Small intestine (tissue), 7 donors: ENCODE data around the gene ADAMTS2. TPM values are rescaled to one million over a fixed set of nuclear protein-coding genes. Genes with fewer than 3 reads are reported as not detected.
A peak's percentile ranks its signal among the peaks of the same experiment; 100 is the strongest.

Experiments used
- DNase-seq, 2 donors: peaks; one replicate each; pipeline versions ENCODE4 v3.0.0 to v3.0.0-alpha.2; 2013
- FAIRE-seq: peaks from 2 replicates; lab custom pipeline; 2012; peaks lifted over from hg19 to GRCh38; lab: Jason Lieb, UNC
- H3K27ac ChIP-seq, 3 donors: one replicate each; pipeline ENCODE4 v1.5.1; 2013; ENCODE audit warnings: low read length in 2 of 3, mild to moderate bottlenecking in 2 of 3, control low read depth in 1 of 3, inconsistent platforms in 1 of 3, low read depth in 1 of 3, moderate library complexity in 1 of 3
- H3K27me3 ChIP-seq, 3 donors: one replicate each; pipeline ENCODE4 v1.6.1; 2013; ENCODE audit warnings: low read length in 3 of 3, inconsistent platforms in 1 of 3; ENCODE audit not compliant: control insufficient read depth in 3 of 3, insufficient read depth in 3 of 3
- H3K36me3 ChIP-seq, 3 donors: one replicate each; pipeline ENCODE4 v1.6.1; 2013; ENCODE audit warnings: low read length in 3 of 3, inconsistent platforms in 1 of 3, low read depth in 1 of 3, mild to moderate bottlenecking in 1 of 3, moderate library complexity in 1 of 3; ENCODE audit not compliant: control insufficient read depth in 3 of 3, insufficient read depth in 2 of 3
- H3K4me1 ChIP-seq, 3 donors: one replicate each; pipeline ENCODE4 v1.6.1; 2013; ENCODE audit warnings: low read length in 2 of 3, inconsistent platforms in 1 of 3, low read depth in 1 of 3, mild to moderate bottlenecking in 1 of 3, moderate library complexity in 1 of 3; ENCODE audit not compliant: control insufficient read depth in 3 of 3, insufficient read depth in 2 of 3
- H3K4me3 ChIP-seq, 3 donors: one replicate each; pipeline ENCODE4 v1.5.1; 2013; ENCODE audit warnings: low read length in 3 of 3, control low read depth in 1 of 3, inconsistent platforms in 1 of 3, low read depth in 1 of 3, mild to moderate bottlenecking in 1 of 3, moderate library complexity in 1 of 3
- H3K9me3 ChIP-seq, 2 donors: one replicate each; pipeline ENCODE4 v1.6.1; 2013; ENCODE audit warnings: low read depth in 1 of 2, low read length in 1 of 2; ENCODE audit not compliant: control insufficient read depth in 2 of 2, insufficient read depth in 1 of 2
- WGBS, 3 donors: extraction: QIAGEN DNeasy Blood & Tissue Kit; methylation state at CpG; one replicate each; pipeline ENCODE4 v1.1.7; 2013; 5-methylcytosine and 5-hydroxymethylcytosine counted together
- polyA plus RNA-seq, 4 donors: library from polyadenylated mRNA; stranded (reverse) in 3 of 4; unstranded in 1 of 4; fragments of 200-250 nt in 3 of 4; fragments of 120-200 nt in 1 of 4; gene quantifications; one replicate each; pipeline versions ENCODE4 v1.2.1 to v1.2.3, GENCODE V29; 2013
- donor health status: healthy with polysubstance abuse.
- donor health status: control.
- donor health status: control.
- donor health status: Bipolar disorder and iron deficiency.
- donor health status: healthy.

ADAMTS2 gene
- polyA plus RNA-seq, 4 donors: 0.22 to 6.3 (median 2.4) TPM

DNA sequence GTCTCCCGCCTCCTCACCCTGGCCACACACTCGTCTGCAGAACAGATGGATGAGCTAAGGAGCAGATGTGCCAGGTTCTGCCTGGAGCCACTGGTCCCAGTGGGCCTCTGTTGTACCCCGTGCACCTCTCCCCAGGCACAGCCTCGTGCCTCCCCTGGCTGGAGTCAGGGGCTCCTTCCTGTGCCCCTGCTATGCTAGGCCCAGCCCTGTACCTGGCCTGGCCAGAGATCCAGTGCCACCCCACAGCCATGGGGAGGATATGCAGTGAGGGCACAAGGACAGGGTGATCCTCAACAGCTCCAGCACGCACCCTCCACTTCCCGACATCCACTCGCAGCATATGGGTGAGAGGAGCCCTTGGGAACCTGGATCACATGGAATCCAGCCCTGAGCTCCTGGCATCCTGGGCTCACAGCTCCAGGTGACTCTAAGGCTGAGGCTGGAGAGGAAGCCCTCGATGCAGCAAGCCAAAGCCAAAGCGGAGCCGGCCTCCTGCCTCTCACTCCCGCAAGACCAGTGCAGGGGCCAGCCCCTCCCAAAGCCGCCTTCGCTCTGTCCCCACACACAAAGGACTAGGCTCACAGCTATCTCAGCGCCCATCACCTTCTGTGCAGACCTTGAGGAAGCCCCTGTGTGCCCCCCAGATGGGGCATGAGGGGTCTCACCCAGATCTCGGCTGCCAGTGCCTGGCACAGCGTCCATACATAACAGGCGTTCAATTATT is 23.7 kb upstream of the ADAMTS2 start:
- no peaks in the 10 kb centered on the region for H3K27me3 ChIP-seq
- no peaks in the 10 kb centered on the region for H3K4me1 ChIP-seq
- no peaks in the 10 kb centered on the region for H3K9me3 ChIP-seq
- WGBS, 3 donors: 77 to 89% (median 79%) methylated on average over 17 of the region's 17 CpGs
- H3K27ac ChIP-seq: no peak overlapping the region
- no peak overlapping the region for H3K4me3 ChIP-seq
- DNase-seq: no peak
- H3K36me3 ChIP-seq: no peaks in the 10 kb centered on the region
- FAIRE-seq: no peak

DNA sequence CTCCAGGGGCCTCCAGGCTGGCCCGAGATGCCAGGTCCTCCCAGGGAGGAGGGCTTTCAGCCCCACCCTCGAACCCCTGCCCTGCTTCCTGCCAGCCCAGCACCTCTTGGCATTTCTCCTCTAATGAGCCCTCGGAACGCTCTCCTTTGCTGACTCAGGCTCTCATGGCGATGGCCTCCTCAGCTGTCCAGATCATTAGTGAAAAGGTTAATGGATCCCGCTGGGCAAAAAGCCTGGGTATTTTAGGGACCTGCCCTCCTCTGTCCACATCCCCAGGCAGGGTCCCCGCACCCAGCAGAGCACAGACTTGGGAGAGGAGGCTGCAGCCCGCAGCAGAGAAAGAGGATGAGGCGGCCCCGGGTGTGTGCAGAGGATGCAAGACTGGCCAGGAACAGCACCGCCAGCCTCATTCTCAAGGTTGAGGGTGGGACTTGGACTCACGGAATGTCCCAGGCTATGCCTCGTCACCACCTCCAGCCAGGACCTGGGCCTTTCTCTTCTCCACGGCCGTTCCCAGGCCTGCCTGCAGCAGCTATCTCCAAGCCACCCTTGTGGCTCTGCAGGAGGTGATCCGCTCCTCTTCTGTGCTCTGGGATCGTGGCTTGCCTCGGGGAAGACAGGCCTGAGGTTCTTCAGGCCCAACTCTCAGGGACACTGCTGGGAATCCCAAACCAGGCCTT is 23.0 kb upstream of the ADAMTS2 start:
- DNase-seq: no peak
- WGBS, 3 donors: 76 to 80% (median 78%) methylated on average over 18 of the region's 18 CpGs
- Histone ChIP-seq H3K27ac (no peak overlapping the region), H3K9me3 (peaks cover 0 to 4% of the 10 kb centered on the region in 2 donors), H3K27me3 (no peaks in the 10 kb centered on the region), H3K4me1 (no peaks in the 10 kb centered on the region), H3K4me3 (no peak overlapping the region), H3K36me3 (no peaks in the 10 kb centered on the region)
- no peak for FAIRE-seq

DNA sequence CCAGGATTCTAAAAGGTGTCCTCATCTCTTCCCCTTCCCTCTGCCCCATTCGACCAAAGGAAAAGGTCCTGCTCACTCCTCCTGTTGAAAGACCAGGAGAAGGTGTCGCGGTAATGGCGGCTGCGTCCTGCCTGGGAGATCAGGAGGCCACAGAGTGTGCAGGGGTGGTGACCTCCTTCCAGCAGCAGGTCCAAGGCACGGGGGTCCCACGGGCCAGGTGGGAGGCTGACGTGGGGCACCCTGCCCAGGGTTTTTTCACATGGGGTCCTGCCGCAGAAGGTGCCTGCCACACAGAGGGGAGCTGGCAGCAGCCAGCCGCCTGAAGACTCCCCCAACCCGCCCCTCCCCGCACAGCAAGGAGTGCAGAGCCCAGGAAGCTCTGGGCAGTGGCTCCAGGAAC is 22.2 kb upstream of the ADAMTS2 start:
- H3K27ac ChIP-seq: no peak overlapping the region
- H3K36me3 ChIP-seq: no peaks in the 10 kb centered on the region
- FAIRE-seq (no peak), DNase-seq (no peak)
- 77 to 92% (median 84%) methylated on average over 9 to 12 of the region's 12 CpGs for WGBS, 3 donors
- H3K4me1 ChIP-seq: no peaks in the 10 kb centered on the region
- H3K4me3 ChIP-seq: no peak overlapping the region
- peaks cover 0 to 4% of the 10 kb centered on the region in 2 donors for H3K9me3 ChIP-seq
- H3K27me3 ChIP-seq: no peaks in the 10 kb centered on the region

DNA sequence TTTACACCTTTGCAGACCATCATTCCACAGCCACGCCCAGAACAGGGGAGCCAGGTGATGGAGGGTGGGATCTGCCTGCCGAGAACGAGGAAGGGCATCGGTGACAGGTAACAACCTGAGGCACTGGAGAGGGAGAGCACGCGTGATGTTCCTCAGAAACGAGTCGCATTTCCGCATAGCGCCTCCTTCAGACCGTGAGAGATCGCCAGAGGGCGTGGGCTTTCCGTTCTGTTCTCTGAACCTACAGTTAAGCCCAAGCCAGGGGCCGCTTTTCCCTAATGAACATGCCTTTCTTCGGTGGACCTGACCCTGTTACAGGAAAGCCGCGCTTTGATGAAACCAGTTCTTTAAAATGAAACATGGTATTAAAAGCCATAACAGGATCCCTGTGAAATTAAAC is 17.1 kb upstream of the ADAMTS2 start:
- FAIRE-seq (no peak), DNase-seq (no peak)
- no peaks in the 10 kb centered on the region for H3K27me3 ChIP-seq
- H3K4me3 ChIP-seq: no peak overlapping the region
- WGBS, 3 donors: 84 to 91% (median 86%) methylated on average over 18 of the region's 18 CpGs
- peaks cover 0 to 4% of the 10 kb centered on the region in 2 donors for H3K9me3 ChIP-seq
- no peak overlapping the region for H3K27ac ChIP-seq
- no peaks in the 10 kb centered on the region for H3K36me3 ChIP-seq
- no peaks in the 10 kb centered on the region for H3K4me1 ChIP-seq

DNA sequence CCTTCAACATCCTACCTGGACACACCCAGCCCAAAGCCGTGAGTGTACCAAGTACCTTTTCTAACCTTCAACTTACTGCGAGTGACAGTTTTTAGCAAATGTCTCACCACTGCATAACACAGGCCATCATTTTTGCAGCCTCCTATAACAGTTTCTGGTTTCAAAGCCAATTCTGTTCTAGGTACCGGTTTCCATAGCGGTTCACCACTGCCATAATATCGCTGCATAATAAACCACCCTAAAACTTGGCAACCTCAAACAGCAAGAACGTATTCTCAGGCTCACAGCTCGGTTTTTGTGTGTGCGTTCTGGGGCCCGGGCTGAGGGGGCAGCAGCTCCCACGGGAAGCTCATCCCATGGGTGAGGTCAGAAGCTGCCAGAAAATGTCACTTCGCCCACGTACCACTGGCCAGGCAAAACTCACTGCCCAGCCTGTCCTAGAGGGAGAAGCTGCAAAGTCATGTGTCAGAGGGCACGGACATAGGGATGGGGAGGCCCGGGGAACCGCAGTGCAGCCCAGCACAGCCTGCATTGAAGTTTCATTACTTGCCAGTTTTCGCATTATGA is 15.9 kb upstream of the ADAMTS2 start:
- Histone ChIP-seq H3K27me3 (no peaks in the 10 kb centered on the region), H3K4me1 (no peaks in the 10 kb centered on the region), H3K27ac (no peak overlapping the region), H3K4me3 (no peak overlapping the region), H3K36me3 (no peaks in the 10 kb centered on the region), H3K9me3 (peaks cover 0 to 6% of the 10 kb centered on the region in 2 donors)
- DNase-seq (no peak), FAIRE-seq (no peak)
- 79 to 80% (median 80%) methylated on average over 16 of the region's 16 CpGs for WGBS, 3 donors

DNA sequence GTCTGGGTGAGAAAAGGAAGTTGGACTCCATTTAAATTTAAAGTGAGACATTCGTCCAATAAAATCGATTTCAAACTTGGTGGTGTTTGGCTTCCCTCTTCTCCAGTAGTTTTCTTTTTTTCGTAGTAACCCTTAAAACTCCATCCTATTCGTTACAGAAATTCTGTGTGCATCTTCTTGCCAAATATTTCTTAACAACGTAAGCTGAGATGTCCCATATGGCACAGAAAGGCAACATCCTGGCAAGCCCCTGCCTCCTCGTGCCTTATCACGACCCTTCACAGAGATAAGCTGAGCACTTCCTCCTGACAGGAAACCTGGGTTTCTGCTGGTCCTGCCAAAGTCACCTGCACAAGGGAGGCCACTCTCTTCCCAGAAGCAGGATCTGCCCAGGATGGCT is 11.8 kb upstream of the ADAMTS2 start:
- Histone ChIP-seq H3K27me3 (no peaks in the 10 kb centered on the region), H3K9me3 (peaks cover 0 to 4% of the 10 kb centered on the region in 2 donors), H3K27ac (peak overlapping the region in 1 of 3 donors; percentile 29), H3K4me3 (no peak overlapping the region), H3K36me3 (no peaks in the 10 kb centered on the region), H3K4me1 (no peaks in the 10 kb centered on the region)
- WGBS, 3 donors: 39 to 50% (median 49%) methylated on average over 7 of the region's 7 CpGs
- DNase-seq: no peak
- FAIRE-seq: no peak

DNA sequence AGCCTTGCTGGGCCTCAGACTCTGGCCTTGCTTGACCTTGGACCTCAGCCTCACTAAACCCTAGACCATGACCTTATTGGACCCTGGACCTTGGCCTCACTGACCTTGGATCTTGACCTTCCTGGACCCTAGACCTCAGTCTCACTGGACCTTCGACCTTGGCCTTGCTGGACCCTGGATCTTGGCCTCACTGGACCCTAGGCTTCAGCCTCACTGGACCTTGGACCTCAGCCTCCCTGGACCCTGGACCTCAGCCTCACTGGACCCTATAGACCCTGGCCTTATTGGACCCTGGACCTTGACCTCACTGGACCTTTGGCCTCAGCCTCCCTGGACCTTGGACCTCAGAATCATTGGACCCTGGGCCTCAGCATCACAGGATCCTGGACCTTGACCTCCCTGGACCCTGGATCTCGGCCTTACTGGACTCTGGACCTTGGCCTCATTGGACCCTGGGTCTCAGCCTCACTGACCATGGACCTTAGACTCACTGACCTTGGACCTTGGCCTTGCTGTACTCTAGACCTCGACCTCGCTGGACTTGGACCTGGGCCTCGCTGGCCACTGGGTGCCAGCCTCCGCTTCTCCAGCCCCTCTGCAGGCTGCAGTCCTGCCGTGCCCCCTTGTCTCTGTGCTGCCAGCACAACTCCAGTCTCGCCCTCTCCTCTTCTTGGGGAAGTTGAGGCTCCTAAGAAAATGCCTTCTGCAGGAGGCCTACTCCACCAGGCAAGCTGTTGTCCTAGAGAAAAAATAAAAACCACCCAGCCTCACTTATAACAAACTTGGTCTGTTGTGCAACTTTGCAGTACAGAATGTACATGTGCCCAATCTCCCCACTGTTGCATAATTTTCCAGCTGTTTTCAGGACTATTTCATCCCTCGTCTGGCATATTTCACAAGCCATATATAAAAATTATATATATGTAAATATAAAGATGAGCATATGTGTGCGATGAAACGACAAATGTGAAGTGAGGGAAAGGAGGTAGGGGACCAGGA is 11.0 kb upstream of the ADAMTS2 start:
- DNase-seq: no peak
- Histone ChIP-seq H3K9me3 (peaks cover 0 to 4% of the 10 kb centered on the region in 2 donors), H3K4me3 (no peak overlapping the region), H3K27me3 (no peaks in the 10 kb centered on the region), H3K36me3 (no peaks in the 10 kb centered on the region), H3K4me1 (no peaks in the 10 kb centered on the region), H3K27ac (peak overlapping the region in 1 of 3 donors; percentile 62)
- WGBS, 3 donors: 71 to 75% (median 73%) methylated on average over 11 of the region's 11 CpGs
- no peak for FAIRE-seq
